NCI-H2196 treated with DMSO at 0.1 percent for 48 hours (cell line): ENCODE measurements around the gene A1BG.
A peak's percentile ranks its signal among the peaks of the same experiment; 100 is the strongest.

Experiments used
- DNase-seq: peaks from one replicate; lab custom pipeline; 2025; ENCODE audit not compliant: unreplicated experiment; lab: John Stamatoyannopoulos, UW

The A1BG gene

GRCh38 chr19:58352760-58353671 lies at the start of gene A1BG:
A1BG (minus strand) TSS chr19:58353492; CDS start chr19:58353437, 55 bp downstream.
- no peak for DNase-seq

- DNase-seq: no peak
These were observed 48.6 kb upstream of the A1BG start for GRCh38 chr19:58401840-58402421.

- DNase-seq: peak; percentile 98
These were observed 47.9 kb upstream of the A1BG start for GRCh38 chr19:58400916-58401839.

- peak; percentile 46 for DNase-seq
These were observed 47.1 kb upstream of the A1BG start for GRCh38 chr19:58400316-58400915.

- no peak for DNase-seq
These were observed 46.6 kb upstream of the A1BG start for GRCh38 chr19:58399903-58400302.

GRCh38 chr19:58398545-58398944 lies 45.3 kb upstream of the A1BG start:
- DNase-seq: no peak

GRCh38 chr19:58398087-58398486 lies 44.8 kb upstream of the A1BG start:
- no peak for DNase-seq

GRCh38 chr19:58397533-58398037 lies 44.3 kb upstream of the A1BG start:
- DNase-seq: no peak

GRCh38 chr19:58396691-58397532 lies 43.6 kb upstream of the A1BG start:
- DNase-seq: no peak

GRCh38 chr19:58395979-58396627 lies 42.8 kb upstream of the A1BG start:
- no peak for DNase-seq

- no peak for DNase-seq
These were observed 42.1 kb upstream of the A1BG start, which contains the start of gene RNF225 for GRCh38 chr19:58395220-58395978. RNF225 (plus strand) TSS chr19:58395656; CDS start chr19:58396090, 434 bp downstream.

GRCh38 chr19:58394821-58395219 lies 41.5 kb upstream of the A1BG start:
- DNase-seq: no peak

- DNase-seq: no peak
These were observed 40.4 kb upstream of the A1BG start for GRCh38 chr19:58393725-58394033.

- no peak for DNase-seq
These were observed 39.8 kb upstream of the A1BG start for GRCh38 chr19:58392945-58393724.

GRCh38 chr19:58388175-58388526 lies 34.9 kb upstream of the A1BG start:
- DNase-seq: no peak

- DNase-seq: no peak
These were observed 34.3 kb upstream of the A1BG start for GRCh38 chr19:58387338-58388174.
